GM12878 (cell line): ENCODE measurements around the gene JPH4. TPM values are rescaled to one million over a fixed set of nuclear protein-coding genes. Genes with fewer than 3 reads are reported as not detected.

Source experiments
- ATAC-seq: fragments of 200-7000 bp; cut with Tn5 transposase; 3 replicates; pipeline ENCODE4 v1.9.1; 2020; ENCODE audit warnings: mild to moderate bottlenecking, moderate library complexity
- BruUV-seq: library from RNA; stranded (reverse); fragments of 400-500 nt; replicated peaks from 2 replicates; lab custom pipeline; 2021; lab: Mats Ljungman, UMichigan
- CTCF ChIA-PET: fragments of 300-600 bp; sonication (Branson Sonifier 250); formaldehyde crosslinking; extraction: SDS; loops from one replicate; lab custom pipeline; 2021; ENCODE audit warnings: inconsistent platforms; lab: Yijun Ruan, JAX
- POLR2A ChIA-PET: fragments of 350-600 bp; formaldehyde crosslinking; extraction: SDS; loops from one replicate; lab custom pipeline; 2021; ENCODE audit warnings: inconsistent platforms; lab: Charles Lee
- RAD21 ChIA-PET: fragments of 300-600 bp; sonication (Branson Sonifier 250); formaldehyde crosslinking; loops from one replicate; lab custom pipeline; 2023; ENCODE audit warnings: antibody characterized with exemption; ENCODE audit not compliant: unreplicated experiment; lab: Charles Lee
- SMC1A ChIA-PET: fragments of 300-600 bp; sonication (Branson Sonifier 250); formaldehyde crosslinking; loops from one replicate; lab custom pipeline; 2023; ENCODE audit not compliant: unreplicated experiment, uncharacterized antibody; lab: Charles Lee
- DNase-seq: peaks from one replicate; pipeline ENCODE4 v3.0.0-alpha.2; 2011; ENCODE audit warnings: low read depth, low spot score
- FAIRE-seq: peaks from 3 replicates; lab custom pipeline; 2011; peaks lifted over from hg19 to GRCh38; lab: Jason Lieb, UNC
- H2AFZ ChIP-seq: 2 replicates; pipeline ENCODE4 v1.6.0; 2011; ENCODE audit warnings: low read depth, low read length, control low read depth; ENCODE audit not compliant: control insufficient read depth
- H3K27ac ChIP-seq: 2 replicates; pipeline ENCODE4 v1.5.1; 2011; ENCODE audit warnings: control low read depth; ENCODE audit not compliant: control insufficient read depth, insufficient read depth
- H3K27me3 ChIP-seq, 2 experiments: replicated peaks in 1 of 2; 2 replicates each; pipeline versions ENCODE4 v1.6.0 to v1.6.1; 2011; ENCODE audit warnings: low read length in 1 of 2; ENCODE audit not compliant: control insufficient read depth in 2 of 2, insufficient read depth in 2 of 2
- H3K36me3 ChIP-seq, 2 experiments: 2 replicates each; pipeline ENCODE4 v1.5.1; 2011; ENCODE audit warnings: low read length in 1 of 2; ENCODE audit not compliant: control insufficient read depth in 2 of 2, insufficient read depth in 2 of 2
- H3K4me1 ChIP-seq: 2 replicates; pipeline ENCODE4 v1.6.1; 2011; ENCODE audit warnings: mild to moderate bottlenecking, low read length, moderate library complexity, mixed read lengths; ENCODE audit not compliant: control insufficient read depth, insufficient read depth
- H3K4me2 ChIP-seq: 2 replicates; pipeline ENCODE4 v1.6.0; 2011; ENCODE audit warnings: control low read depth; ENCODE audit not compliant: control insufficient read depth, insufficient read depth
- H3K4me3 ChIP-seq: fragments of 200-600 bp; sonication (generic); 2 replicates; pipeline ENCODE4 v1.5.1; 2016
- H3K79me2 ChIP-seq: 2 replicates; pipeline ENCODE4 v1.6.0; 2011; ENCODE audit warnings: low read length; ENCODE audit not compliant: control insufficient read depth, insufficient read depth
- H3K9ac ChIP-seq: 2 replicates; pipeline ENCODE4 v1.8.0; 2011; ENCODE audit warnings: low read length, control low read depth, mixed read lengths; ENCODE audit not compliant: control insufficient read depth, insufficient read depth
- H3K9me3 ChIP-seq: replicated peaks from 3 replicates; pipeline ENCODE4 v1.5.1; 2011; ENCODE audit warnings: mild to moderate bottlenecking, low read length; ENCODE audit not compliant: control insufficient read depth, insufficient read depth
- H4K20me1 ChIP-seq: 2 replicates; pipeline ENCODE4 v1.6.0; 2011; ENCODE audit not compliant: control insufficient read depth, insufficient read depth
- ASH2L ChIP-seq: fragments of 300-600, 200-600 bp; sonication (generic); IDR thresholded peaks from 2 replicates; pipeline ENCODE4 v1.6.1; 2017; ENCODE audit warnings: low read depth, mild to moderate bottlenecking, borderline replicate concordance
- WGBS: methylation state at CpG from one replicate; pipeline ENCODE4 v1.1.6; 2016; ENCODE audit warnings: low lambda C conversion rate; ENCODE audit not compliant: insufficient replicate concordance, insufficient coverage; ENCODE audit errors: missing lambda C conversion rate; 5-methylcytosine and 5-hydroxymethylcytosine counted together
- in situ Hi-C: fragments of 300-500 bp; cut with MboI; formaldehyde crosslinking; loops from 9 replicates; pipeline ENCODE4 v1.14.3; 2018; ENCODE audit warnings: mixed read lengths
- intact Hi-C: fragments of 100-400 bp; cut with micrococcal nuclease; formaldehyde crosslinking; loops from one replicate; pipeline ENCODE4 v1.14.2; 2022; ENCODE audit not compliant: unreplicated experiment
- polyA plus RNA-seq, 11 experiments: library from polyadenylated mRNA; depleted of rRNA in 4 of 11; unstranded in 6 of 11; stranded (reverse) in 5 of 11; fragments of >200 nt; fragmentation: Nextera tagmentation in 4 of 11; fragmentation: Illumina TruSeq in 1 of 11; extraction: Ambion mirVana in 4 of 11; extraction: Trizol in 1 of 11; gene quantifications; 1 replicate in 1 of 11; 2 replicates in 10 of 11; pipeline versions ENCODE4 v1.2.1 to v1.2.3, GENCODE V29; 2011 to 2016; ENCODE audit warnings: inconsistent platforms in 2 of 11, missing spikeins in 2 of 11, low read depth in 1 of 11
- total RNA-seq, 4 experiments: library from RNA; depleted of rRNA in 3 of 4; stranded (reverse); fragments of >200 nt in 3 of 4; fragmentation: Illumina TruSeq in 1 of 4; extraction: Trizol in 1 of 4; gene quantifications; 2 replicates each; pipeline versions ENCODE4 v1.2.1 to v1.2.3, GENCODE V29; 2013 to 2021
- TF ChIP-seq, protein P1 (sequence below): fragments of 450-650 bp; IDR thresholded peaks from 2 replicates; pipeline ENCODE4 v1.6.1; 2017; ENCODE audit warnings: borderline replicate concordance

Gene JPH4
- total and polyA plus RNA-seq, 10 of the 15 experiments (the other 5 are each of a cell fraction or from before 2014, with no cell fraction given), result 0.48 to 10.3 (median 3.8) TPM

DNA sequence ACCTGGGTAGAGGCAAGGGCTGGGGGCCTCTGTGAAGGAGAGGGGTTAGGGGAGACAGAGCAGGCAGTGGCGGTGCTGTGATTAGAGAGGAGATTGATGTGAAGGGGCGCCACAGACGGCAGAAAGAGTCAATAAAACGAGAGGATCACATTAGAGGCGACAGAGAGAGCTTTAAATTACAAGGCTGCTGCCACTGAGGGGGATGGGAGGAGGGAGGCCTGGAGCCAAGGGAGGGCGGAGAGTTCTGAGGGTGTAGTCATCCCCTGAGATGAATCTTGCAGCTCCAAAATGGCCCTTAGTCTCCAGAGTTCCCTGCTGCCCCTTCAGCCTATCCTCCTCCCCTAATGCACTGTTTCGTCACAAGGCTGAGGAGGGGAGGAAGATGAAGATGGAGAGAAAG is 39.8 kb downstream of the JPH4 start:
- DNase-seq, result no peak
- intact Hi-C loops (loop anchor here (5.0 kb wide), 1 partner anchor 41 kb away; no protein-coding TSS in a partner anchor), in situ Hi-C loops (no loop called here)
- Histone ChIP-seq H3K9me3 (no peaks in the 10 kb centered on the region), H3K4me2 (no peak overlapping the region), H3K79me2 (no peaks in the 10 kb centered on the region), H2AFZ (no peak overlapping the region), H3K4me1 (no peaks in the 10 kb centered on the region), H3K27me3 (no peaks in the 10 kb centered on the region), H4K20me1 (no peaks in the 10 kb centered on the region), H3K9ac (no peak overlapping the region), H3K27ac (no peak overlapping the region), H3K36me3 (no peaks in the 10 kb centered on the region), H3K4me3 (no peak overlapping the region)
- ATAC-seq, result no peak
- TF ChIP-seq ASH2L, result no peak
- TF ChIP-seq, protein P1, sequence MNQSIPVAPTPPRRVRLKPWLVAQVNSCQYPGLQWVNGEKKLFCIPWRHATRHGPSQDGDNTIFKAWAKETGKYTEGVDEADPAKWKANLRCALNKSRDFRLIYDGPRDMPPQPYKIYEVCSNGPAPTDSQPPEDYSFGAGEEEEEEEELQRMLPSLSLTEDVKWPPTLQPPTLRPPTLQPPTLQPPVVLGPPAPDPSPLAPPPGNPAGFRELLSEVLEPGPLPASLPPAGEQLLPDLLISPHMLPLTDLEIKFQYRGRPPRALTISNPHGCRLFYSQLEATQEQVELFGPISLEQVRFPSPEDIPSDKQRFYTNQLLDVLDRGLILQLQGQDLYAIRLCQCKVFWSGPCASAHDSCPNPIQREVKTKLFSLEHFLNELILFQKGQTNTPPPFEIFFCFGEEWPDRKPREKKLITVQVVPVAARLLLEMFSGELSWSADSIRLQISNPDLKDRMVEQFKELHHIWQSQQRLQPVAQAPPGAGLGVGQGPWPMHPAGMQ, result 0 out of 2 replicates have a peak, but pooled peaks have one; percentile 1
- FAIRE-seq, result no peak
- ChIA-PET SMC1A (interaction anchor here (0.6 to 2.0 kb wide), 6 partner anchors 11 to 63 kb away, joined by 3 to 4 read pairs (median 4); no protein-coding TSS in a partner anchor), CTCF (interaction anchor here (0.8 to 11.4 kb wide), 13 partner anchors 8 to 213 kb away, joined by 3 to 131 read pairs (median 5); partner anchors contain the start of gene AP1G2), POLR2A (interaction anchor here (0.7 kb wide), 1 partner anchor 17 kb away, joined by 4 read pairs; the partner anchor contains the start of gene THTPA), RAD21 (interaction anchor here (0.6 to 2.3 kb wide), 5 partner anchors 20 to 61 kb away, joined by 3 to 10 read pairs (median 3); no protein-coding TSS in a partner anchor)
- WGBS, result 41% methylated on average over 6 of the region's 7 CpGs
- BruUV-seq, result no TSS peak
